Hepatocyte (in vitro differentiated cells): Measurements from ENCODE around the gene OOSP4A.

Experiments
- CTCF ChIP-seq: fragments of 200-600 bp; sonication (generic); IDR thresholded peaks from 2 replicates; pipeline ENCODE4 v1.5.1; 2016; ENCODE audit warnings: antibody characterized with exemption, mild to moderate bottlenecking; ENCODE audit not compliant: poor library complexity
- EZH2phosphoT487 ChIP-seq: fragments of 200-600 bp; sonication (generic); IDR thresholded peaks from one replicate; pipeline ENCODE4 v1.6.1; 2018; ENCODE audit warnings: antibody characterized with exemption, mild to moderate bottlenecking, low read depth, moderate library complexity; ENCODE audit not compliant: unreplicated experiment, severe bottlenecking

- no peak for TF ChIP-seq CTCF
- TF ChIP-seq EZH2phosphoT487: no peak
Observed at GRCh38 chr11:59992425-59992824, 28.6 kb downstream of the OOSP4A start.
